HG03139 (cell line): ENCODE measurements around the gene IL10RA.
"Not testable (repeated sequence)": the region's sequence is repeated elsewhere in the genome, so short reads cannot be mapped to it uniquely, and the experiment has no call there.

Experiments
- ATAC-seq: cut with Tn5 transposase; IDR thresholded peaks from one replicate; pipeline ENCODE4 v1.9.1; 2021; ENCODE audit not compliant: unreplicated experiment

IL10RA gene

GRCh38 chr11:118005224-118006152, 19.3 kb downstream of the IL10RA start:
- no peak for ATAC-seq

GRCh38 chr11:118006153-118006534, 19.9 kb downstream of the IL10RA start:
- ATAC-seq: no peak

- ATAC-seq: no peak
Observed at GRCh38 chr11:118007040-118007439, 20.8 kb downstream of the IL10RA start.

GRCh38 chr11:118007563-118008270, 21.5 kb downstream of the IL10RA start:
- not testable (repeated sequence) for ATAC-seq

- no peak for ATAC-seq
Observed at GRCh38 chr11:118008271-118008911, 22.2 kb downstream of the IL10RA start.

GRCh38 chr11:118009864-118010737, 23.9 kb downstream of the IL10RA start:
- ATAC-seq: no peak

- ATAC-seq: peak; percentile 56
Observed at GRCh38 chr11:118010738-118011461, 24.7 kb downstream of the IL10RA start.

GRCh38 chr11:118012083-118012669, 26.0 kb downstream of the IL10RA start:
- no peak for ATAC-seq

- no peak for ATAC-seq
Observed at GRCh38 chr11:118014022-118014421, 27.8 kb downstream of the IL10RA start.

GRCh38 chr11:118015385-118015841, 29.2 kb downstream of the IL10RA start:
- no peak for ATAC-seq

GRCh38 chr11:118016104-118016503, 29.9 kb downstream of the IL10RA start:
- no peak for ATAC-seq

- no peak for ATAC-seq
Observed at GRCh38 chr11:118017111-118017510, 30.9 kb downstream of the IL10RA start.

- no peak for ATAC-seq
Observed at GRCh38 chr11:118017631-118018315, 31.6 kb downstream of the IL10RA start.

GRCh38 chr11:118018401-118018800, 32.2 kb downstream of the IL10RA start:
- ATAC-seq: no peak

- no peak for ATAC-seq
Observed at GRCh38 chr11:118021146-118021545, 35.0 kb downstream of the IL10RA start.

- ATAC-seq: no peak
Observed at GRCh38 chr11:118027694-118028093, 41.5 kb downstream of the IL10RA start.

GRCh38 chr11:118028626-118029025, 42.4 kb downstream of the IL10RA start:
- ATAC-seq: no peak

- no peak for ATAC-seq
Observed at GRCh38 chr11:118033443-118033842, 47.2 kb downstream of the IL10RA start.

- ATAC-seq: no peak
Observed at GRCh38 chr11:118042141-118042540, 55.9 kb downstream of the IL10RA start.
